GM10266 (cell line): ENCODE data around the gene PTGFRN.

Experiments
- DNase-seq: peaks from one replicate; pipeline ENCODE4 v3.0.0; 2012; ENCODE audit errors: extremely low spot score
- CTCF ChIP-seq: IDR thresholded peaks from 2 replicates; pipeline ENCODE4 v1.5.1; 2012; ENCODE audit warnings: mild to moderate bottlenecking, low read depth; ENCODE audit not compliant: control insufficient read depth, insufficient read depth; ENCODE audit errors: missing control alignments

Gene PTGFRN

GRCh38 chr1:117013309-117013858, 103.7 kb downstream of the PTGFRN start:
- no peak for TF ChIP-seq CTCF
- no peak for DNase-seq

DNA sequence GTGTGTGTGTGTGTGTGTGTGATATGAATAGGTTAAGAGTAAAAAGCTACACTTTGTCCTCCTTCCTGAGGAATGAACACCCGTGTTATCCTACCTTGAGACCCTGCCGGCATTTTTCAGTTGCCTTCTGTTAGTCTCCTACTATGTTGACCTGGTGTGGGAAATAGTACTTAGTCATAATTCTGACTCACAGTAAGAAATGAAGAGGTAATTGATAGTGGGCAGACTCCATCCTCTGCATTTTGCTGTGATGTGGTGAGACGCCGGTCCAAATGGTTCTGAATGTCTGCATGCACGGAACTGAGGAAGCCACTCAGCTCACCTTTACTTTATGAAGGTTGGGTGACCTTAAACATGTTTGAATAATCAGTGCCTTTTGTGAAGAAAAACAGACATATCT, 104.5 kb downstream of the PTGFRN start:
- TF ChIP-seq CTCF: no peak
- no peak for DNase-seq

- no peak for TF ChIP-seq CTCF
- no peak for DNase-seq
These were observed 106.0 kb downstream of the PTGFRN start for GRCh38 chr1:117015724-117016123.

DNA sequence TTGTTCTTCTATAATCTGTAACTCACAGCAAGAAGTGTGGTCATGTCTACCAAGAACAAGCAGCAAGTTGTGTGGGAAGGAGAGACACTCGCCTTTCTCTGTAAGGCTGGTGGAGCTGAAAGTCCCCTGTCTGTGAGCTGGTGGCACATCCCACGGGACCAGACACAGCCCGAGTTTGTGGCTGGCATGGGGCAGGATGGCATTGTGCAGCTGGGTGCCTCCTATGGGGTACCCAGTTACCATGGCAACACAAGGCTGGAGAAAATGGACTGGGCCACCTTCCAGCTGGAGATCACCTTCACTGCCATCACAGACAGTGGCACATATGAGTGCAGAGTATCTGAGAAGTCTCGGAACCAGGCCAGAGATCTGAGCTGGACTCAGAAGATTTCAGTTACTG, 107.3 kb downstream of the PTGFRN start:
- no peak for DNase-seq
- no peak for TF ChIP-seq CTCF

DNA sequence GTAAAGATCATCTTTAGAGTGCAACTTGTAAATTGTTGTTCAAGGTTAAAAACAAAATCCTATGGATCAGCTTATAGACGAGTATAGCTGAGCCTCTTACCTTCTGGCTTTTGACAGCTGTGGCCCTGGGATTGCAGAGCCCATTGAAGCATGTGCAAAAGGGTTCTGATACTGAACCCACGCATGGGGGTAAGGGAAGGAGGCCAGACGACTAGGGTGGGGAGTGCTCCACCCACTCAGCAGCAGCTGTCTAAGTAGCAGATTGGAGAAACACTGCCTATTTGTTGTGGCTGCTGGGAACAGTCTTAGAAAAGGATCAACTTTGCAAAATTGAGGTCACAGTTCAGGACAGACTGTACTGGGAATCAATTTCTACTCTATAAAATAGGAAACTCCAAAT, 107.9 kb downstream of the PTGFRN start:
- peak; percentile 15 for DNase-seq
- TF ChIP-seq CTCF: no peak

- DNase-seq: no peak
- TF ChIP-seq CTCF: no peak
These were observed 110.9 kb downstream of the PTGFRN start for GRCh38 chr1:117020526-117021156.

GRCh38 chr1:117022114-117022513, 112.4 kb downstream of the PTGFRN start:
- TF ChIP-seq CTCF: no peak
- DNase-seq: no peak
